GM21423 (cell line): ENCODE measurements around the gene RNF213.

Experiments
- ATAC-seq: cut with Tn5 transposase; IDR thresholded peaks from one replicate; pipeline ENCODE4 v1.9.1; 2021; ENCODE audit warnings: mild to moderate bottlenecking, moderate library complexity; ENCODE audit not compliant: unreplicated experiment

RNF213 gene

DNA sequence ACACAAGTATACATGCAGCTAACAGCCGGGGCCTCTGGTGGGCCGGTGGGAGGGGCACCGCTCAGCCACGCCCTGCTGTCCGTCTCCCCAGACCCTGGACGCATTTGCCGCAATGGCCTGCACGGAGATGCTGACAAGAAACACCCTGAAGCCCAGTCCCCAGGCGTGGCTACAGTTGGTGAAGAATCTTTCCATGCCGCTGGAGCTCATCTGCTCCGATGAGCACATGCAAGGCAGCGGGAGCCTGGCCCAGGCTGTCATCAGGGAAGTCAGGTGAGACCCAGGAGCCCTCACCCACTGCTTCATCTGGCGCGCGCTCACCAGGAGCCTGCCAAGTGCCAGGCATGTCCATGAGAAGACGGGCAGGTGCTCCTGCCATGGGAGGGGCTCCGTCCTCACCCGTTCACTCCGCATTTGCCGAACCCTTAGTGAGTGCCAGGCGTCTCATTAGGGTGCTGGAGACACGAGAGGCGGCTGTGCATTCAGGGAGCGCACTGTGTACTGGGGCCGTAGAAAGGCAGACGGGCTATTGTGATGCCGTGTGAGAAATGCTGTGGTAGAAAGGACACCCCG is 103.0 kb downstream of the RNF213 start:
- ATAC-seq = no peak

DNA sequence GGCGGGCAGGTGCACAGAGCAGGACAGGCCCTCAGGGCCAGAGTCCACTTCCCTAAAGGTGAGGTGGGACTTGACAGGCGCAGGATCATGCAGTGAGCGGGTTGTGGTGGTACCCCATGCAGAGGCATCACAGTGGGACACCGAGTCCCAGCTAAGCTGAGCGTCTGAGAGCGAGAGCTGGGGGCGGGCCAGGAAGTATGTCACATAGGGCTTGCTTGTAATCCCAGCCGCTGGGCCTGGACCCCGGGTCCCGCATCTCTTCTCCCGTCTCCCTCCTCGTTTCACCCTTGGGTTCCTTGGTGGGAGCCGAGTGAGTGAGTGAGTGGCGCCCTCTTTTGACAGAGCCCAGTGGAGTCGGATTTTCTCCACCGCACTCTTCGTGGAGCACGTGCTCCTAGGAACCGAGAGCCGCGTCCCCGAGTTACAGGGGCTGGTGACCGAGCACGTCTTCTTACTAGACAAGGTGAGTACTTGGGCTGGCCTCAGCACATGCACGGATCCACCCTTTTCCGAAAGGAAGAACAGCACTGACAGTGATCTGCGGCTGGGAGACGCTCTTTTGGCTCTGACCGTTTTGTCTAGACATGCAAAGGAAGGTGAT is 103.5 kb downstream of the RNF213 start:
- ATAC-seq = no peak

DNA sequence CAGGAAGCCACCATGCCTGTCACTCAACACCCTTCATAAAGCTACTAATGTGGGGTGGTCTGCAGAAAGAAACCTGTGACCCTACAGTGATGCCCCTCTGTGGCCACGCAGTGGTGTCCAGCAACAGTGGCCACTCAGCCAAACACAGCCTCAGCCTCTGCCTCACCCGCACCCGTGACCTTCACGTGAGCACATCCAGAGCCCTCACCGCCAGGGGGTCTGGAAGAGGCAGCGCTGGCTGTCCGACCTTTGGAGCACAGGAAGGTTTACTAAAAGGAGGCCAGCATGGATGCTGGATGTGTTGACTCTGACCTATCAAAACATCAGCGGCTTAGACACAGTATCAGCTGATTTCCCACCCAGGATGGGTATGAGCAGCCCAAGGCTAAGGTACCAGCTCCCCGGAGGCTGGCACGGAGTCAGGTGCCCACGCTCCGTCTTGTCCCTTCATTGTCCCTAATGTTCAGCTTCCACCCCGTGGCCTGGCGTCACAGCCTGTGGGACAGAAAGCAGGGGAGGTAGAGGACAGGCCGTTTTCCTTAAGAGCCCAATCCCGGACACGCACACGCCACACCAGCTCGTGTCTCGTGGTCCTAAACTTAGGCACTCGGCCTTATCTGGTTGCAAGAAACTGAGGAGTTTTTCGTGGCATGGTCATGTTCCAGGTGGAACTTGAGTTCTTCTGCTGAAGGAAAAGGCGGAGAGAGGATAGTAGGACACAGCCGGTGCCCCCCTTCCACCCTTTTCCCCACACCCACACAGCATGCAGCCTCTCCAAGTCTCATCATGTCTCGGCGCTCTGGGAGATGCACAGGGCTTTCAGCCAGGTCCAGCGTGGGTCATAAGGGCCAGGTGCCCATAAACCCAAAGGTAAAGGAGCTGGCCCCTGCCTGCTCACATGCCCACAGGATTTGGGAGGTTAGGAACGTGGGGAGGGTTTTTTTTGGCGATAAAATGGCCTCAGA is 104.6 kb downstream of the RNF213 start:
- no peak for ATAC-seq

DNA sequence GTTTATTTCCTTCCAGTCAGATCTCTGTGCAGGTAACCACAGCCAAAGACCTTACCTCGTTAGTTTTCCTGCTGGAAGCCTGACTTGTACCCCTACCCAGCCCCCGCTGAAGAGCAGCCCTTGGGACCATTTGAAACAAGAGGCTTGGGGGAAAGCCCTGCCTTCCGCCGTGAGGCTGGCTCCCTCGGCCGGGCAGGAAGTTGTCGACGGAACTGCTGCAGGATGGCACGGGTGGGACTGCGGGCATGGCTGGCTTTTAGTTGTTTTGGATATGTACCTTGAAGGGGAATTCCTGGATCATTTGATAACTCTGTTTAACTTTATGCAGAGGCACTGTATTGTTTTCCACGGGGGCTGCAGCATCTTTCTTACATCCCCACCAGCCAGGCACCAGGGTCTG is 105.3 kb downstream of the RNF213 start:
- no peak for ATAC-seq

DNA sequence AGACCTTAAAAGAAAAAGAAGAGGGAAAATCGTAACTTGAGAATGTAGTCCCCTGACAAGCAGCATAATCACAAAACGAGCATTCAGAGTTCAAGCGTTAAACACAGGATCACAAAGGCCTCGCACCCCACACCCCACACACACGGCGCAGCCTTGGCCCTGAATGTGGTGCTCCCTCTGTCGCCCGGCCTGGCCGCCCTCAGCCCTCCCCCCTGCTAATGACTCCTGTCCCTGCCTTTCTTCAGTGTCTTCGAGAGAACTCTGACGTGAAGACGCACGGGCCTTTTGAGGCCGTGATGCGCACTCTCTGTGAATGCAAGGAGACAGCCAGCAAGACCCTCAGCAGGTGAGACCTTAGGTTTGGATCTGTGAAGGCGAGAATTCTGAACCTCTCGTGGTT is 106.9 kb downstream of the RNF213 start:
- no peak for ATAC-seq

DNA sequence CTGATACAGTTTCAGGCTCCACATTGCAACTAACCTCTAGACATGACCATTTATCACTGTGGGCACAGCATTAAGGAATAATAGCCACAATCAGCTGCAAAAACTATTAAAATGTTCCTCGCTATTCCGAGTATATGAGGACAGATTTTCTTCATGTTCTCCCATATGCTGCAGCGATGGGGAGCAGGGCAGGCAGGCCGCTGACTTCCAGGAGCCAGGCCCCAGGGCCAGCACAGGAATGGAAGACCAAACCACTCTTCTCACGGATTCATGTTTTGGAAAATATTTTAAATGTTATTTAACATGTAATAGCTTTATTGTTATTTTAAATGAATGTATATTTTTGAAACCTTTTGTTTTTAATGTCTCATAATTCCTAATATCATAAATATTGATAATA is 110.5 kb downstream of the RNF213 start:
- no peak for ATAC-seq

DNA sequence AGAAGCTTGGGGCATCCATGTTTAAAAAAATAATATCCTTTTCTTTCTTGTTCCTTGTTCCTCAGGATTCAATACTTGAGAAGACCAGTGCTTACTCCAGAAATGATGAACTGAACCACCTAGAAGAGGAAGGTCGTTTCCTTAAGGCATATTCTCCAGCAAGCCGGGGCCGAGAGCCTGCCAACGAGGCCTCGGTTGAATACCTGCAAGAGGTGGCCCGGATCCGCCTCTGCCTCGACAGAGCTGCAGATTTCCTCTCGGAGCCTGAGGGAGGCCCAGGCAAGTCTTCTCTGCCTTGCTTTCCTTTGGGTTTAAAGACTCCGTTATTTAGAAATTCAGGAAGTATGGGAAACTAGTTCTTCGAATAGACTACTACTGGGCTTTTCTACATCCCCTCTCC is 111.8 kb downstream of the RNF213 start:
- ATAC-seq = no peak

DNA sequence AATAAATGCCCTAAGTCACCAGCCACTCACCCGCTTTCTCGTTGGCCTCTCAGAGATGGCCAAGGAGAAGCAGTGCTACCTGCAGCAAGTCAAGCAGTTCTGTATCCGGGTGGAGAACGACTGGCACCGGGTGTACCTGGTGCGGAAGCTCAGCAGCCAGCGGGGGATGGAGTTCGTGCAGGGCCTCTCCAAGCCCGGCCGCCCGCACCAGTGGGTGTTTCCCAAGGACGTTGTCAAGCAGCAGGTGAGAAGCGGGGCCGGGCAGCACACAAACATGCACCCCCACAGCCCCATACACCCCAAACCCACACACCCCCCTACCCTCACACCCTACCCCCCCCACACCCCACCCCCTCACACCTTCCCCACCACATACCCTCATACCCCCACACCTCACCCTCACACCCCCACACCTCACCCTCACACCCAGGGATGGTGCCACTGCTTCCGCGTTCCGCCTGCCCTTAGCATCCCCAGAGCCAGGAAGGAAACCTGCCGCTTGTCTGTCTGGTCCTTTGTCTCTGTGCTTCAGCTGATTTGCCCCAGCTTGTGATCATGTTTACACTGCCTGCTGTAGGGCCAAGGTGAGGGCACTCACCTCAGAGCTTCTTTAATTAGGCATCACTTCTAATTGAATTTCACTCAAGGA is 112.4 kb downstream of the RNF213 start:
- ATAC-seq = no peak

DNA sequence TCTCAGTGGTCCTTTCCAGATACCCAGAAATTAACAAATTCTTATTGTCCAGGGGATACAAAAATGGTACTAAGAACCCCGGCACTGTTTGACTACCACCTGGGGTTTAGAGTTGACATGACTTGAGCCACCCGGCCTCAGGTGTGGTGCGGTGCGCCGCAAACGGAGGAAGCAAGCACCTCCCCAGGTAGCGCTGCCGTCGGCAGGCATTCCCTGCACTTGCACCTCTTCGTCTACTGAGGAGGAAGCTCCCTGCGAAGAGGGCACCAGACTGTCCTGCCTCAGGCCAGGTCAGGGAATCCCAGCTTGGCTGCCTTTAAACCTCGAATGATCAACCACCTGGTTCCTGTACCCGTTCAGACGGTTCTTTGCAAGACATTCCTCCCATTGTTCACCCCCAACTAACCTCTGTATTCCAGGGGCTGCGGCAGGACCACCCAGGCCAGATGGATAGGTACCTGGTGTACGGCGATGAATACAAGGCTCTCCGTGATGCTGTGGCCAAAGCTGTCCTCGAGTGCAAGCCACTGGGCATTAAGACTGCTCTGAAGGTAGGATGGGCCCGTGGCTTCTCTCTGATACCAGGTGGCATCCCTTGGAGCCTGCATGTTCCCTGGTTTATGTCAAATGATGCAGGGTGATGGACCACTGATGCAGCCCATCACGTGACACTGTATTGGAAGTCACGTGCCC is 113.5 kb downstream of the RNF213 start:
- no peak for ATAC-seq

DNA sequence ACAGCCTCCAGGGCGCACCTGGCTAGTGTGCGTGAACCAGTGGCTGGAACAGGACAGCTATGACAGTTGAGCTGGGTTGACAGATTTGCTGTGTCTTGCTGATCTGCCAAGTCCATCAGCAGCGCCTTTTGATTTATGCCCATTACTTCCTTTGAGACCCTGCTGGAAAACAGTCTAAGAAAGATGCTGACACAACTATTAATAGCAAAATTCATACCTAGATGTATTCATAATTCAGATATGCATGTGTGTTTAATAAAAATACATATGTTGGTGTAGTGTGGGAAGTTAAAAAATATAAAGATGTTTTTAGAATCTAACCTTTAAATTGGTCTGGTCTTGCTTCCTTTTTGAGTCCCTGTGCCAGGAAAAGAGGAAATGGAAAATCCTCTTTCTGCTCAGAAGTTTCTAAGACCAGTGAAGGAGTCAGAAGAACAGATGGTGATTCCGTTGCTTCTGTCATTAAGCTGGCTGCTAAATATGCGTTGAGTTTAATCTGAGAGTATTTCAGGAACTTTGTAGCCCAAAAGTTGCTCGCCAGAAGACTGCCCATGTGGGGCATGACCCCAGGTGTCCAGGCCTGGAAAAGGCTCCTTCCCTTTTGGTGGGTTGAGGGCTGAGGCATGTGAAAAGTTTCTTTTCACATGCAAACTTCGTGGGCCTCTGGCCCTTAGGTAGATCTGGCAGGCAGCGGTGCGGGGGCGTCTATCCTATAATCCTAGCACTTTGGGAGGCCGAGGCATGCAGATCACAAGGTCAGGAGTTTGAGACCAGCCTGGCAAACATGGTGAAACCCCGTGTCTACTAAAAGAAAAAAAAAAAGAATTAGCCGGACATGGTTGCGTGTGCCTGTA is 114.3 kb downstream of the RNF213 start:
- no peak for ATAC-seq

DNA sequence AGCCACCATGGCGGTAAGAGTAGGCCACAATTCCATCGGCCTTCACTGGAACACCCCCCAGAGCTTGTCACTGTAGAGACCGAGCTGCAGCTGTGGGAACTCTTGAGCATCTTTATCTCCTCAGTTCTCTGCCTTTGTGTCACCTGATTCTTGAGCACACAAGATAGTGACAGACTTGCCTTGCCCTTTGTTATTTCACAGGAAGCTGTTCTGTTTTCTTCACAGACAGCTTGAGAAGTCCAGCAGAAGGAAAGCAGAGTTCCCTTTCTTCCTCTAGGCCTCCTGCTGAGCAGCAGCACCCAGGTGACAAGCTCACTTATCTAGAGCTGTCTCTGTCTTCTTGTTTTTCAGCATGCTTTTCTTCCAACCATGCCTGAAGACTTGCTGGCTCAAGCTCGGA is 115.9 kb downstream of the RNF213 start:
- no peak for ATAC-seq

DNA sequence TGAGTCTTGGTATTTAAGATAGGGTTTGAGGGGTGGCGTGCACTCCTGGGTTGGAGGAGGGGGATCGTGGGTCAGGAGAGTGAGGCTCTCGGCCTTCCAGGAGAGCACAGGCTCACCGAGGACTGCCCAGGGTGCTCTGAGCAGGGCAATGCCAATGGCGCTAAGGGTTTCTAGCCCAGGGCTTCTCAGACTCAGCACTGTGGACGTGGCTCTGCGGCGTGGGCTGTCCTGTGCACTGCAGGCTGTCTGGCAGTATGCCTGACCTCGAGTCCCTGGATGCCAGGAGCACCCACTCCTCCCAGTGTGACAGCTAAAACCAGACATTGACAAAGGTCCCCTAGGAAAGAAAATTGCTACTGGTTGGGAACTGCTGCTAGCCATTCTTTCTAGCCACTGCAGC is 117.1 kb downstream of the RNF213 start:
- no peak for ATAC-seq

DNA sequence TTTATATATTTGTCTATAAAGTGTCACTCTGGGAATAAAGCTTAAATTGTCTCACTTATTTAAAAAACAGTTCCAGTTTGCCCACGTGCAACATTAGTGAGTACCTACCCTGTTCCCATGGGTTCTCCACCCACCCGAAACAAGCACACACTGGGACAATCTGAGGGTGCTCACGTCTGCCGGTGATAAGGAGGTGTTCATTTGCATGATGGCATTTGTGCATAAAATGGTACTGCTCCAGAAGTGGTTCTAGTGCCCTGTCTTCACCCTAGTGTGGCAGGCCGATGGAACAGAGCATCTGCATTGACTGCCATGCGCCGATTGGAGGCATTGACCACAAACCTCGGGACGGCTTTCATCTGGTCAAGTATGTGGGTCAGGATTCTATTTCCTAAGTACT is 118.7 kb downstream of the RNF213 start:
- no peak for ATAC-seq

DNA sequence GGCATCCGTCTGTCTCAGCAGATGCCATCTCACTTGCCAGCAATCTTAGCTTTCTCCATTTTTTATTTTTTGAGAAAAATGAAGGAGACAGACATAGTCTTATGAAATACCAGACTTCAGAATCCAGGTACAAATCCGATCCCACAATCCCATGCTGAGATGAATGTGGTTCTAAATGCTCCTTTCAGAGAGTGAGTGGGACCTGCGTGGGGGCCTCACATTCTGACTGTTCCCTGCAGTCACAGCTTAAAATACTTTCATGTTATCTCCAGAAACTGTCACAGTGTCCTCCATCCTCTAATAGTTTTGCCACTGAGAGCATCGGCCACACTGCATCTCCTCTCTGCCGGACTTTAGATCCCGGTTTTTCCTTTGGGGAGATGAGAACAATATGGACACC is 119.4 kb downstream of the RNF213 start:
- ATAC-seq = no peak

DNA sequence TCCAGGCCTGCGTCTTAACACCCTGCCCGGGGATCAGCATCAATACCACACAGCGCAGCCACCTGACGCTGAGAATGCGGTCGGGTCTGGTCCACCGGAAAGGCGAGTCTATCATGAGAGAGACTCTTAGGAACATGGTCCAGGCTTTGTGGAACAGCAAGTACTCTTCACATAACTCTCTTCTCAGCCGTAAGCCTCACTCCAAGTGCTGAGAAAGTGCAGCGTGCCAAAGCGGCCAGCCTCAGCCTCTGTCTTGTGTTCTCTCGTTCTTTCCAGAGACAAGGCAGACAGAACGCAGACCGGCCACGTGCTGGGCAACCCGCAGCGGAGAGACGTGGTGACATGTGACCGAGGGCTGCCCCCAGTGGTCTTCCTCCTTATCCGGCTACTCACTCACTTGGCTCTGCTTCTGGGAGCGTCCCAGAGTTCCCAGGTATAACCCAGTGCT is 119.9 kb downstream of the RNF213 start:
- no peak for ATAC-seq

DNA sequence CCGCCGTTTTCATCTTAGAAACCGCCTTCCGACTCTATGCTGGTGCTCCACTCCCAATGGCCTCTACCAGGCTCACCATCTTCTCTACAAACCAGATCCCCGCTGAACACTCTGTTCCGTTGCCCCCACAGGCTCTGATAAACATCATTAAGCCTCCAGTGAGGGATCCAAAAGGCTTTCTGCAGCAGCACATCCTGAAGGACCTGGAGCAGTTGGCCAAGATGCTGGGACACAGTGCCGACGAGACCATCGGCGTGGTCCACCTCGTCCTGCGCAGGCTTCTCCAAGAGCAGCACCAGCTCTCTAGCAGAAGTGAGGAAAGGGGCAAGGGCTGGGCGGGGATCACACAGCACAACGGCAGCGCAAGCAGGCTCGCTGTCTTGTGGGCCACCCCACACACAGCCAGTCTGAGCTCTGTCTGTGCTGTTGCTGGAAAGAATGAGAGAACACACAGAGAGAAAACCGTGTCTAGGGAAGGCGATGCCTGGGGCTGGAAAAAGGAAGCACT is 120.8 kb downstream of the RNF213 start:
- no peak for ATAC-seq

DNA sequence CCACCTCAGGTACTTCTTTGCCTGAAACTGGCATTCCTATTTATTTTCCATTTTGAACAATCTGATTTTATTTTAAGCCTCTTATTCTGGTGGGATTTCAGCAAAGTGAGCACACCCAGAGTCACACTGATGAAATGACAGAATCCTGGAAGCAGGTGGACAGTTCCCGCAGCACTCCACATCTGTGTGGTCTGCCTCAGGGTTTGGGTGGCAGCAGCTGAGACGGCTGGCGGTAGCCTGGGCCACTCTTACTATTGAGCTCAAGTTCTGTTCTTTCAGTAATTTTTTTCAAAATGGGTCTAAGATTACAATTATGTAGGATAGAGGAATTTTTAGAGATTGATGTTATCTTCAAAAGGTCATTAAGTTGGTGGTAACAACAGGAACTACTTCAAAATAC is 121.8 kb downstream of the RNF213 start:
- no peak for ATAC-seq

DNA sequence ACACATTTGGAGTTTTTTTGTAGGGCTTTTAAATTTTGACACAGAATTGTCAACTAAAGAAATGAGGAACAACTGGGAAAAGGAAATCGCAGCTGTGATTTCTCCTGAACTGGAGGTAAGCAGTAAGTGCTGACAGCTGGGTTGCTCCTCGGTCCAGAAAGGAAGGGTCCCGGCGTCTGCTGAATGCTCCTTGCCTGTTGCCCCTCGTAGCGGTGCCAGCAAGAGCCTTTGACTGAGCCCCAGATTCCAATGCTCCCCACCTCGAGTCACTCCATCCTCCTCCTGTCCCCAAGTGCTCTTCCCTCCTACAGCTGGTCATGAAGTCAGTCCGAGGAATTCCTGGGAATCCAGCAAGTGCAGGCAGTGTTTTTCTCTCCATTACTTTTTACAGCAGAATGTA is 122.3 kb downstream of the RNF213 start:
- no peak for ATAC-seq

DNA sequence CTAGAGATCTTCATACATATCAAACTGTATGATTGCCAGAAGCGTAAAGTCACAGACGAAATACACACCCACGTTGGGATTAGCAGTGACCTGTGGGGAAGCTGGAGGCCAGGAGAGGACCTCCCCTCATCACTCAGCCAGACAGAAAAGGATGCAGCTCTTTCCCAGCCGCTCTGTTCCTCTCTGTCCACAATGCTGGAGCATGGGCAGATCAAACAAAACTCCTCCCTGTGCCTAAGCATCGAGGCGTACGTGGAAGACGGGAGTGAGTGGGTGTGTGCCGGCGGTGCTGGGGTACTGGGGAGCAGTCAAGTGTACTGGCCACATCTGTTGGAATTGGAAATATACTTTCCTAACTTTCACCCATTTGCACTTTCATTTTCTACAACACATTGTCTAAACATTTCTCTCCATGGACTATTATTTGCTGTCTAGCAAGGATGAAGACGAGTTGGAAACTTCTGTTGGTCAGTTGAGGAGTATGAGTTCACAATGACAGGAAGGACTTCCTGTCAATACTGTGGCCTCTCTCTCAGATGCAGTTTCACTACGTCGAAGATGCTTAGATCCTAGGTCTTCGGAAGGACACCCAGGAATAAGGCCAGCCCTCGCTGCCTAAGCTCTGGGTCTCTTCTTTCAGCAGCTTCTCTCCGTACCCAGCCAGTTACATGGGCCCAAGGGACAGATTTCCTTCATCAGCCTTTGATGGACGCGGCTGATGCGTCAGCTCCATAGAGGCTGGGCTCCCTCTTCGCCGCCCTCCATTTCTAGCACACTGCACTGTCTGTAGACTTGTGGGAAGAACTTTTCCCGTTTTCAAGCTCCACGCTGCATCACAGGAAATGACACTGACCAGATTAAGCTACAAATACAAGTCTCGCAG is 123.7 kb downstream of the RNF213 start:
- no peak for ATAC-seq
